OCI-LY7 (cell line): ENCODE data around the gene LDHB.

Experiments used
- CTCF ChIP-seq: fragments of 200-600 bp; sonication (generic); conservative IDR thresholded peaks from 2 replicates; pipeline ENCODE4 v1.5.1; 2014; ENCODE audit warnings: mild to moderate bottlenecking, antibody characterized with exemption, low read length, moderate library complexity, mixed read lengths
- EZH2phosphoT487 ChIP-seq: fragments of 200-600 bp; sonication (generic); IDR thresholded peaks from 2 replicates; pipeline ENCODE4 v1.6.1; 2018; ENCODE audit warnings: low read depth, borderline replicate concordance, mild to moderate bottlenecking, mixed run types, antibody characterized with exemption, low read length, moderate library complexity, mixed read lengths

GRCh38 chr12:21598651-21599050, 59.0 kb downstream of the LDHB start:
- TF ChIP-seq CTCF (no peak), EZH2phosphoT487 (no peak)
